ENCODE measurements around the gene CRB1. TPM values are rescaled to one million over a fixed set of nuclear protein-coding genes. Genes with fewer than 3 reads are reported as not detected.

The CRB1 gene
- total RNA-seq, 1 donor, result under 0.01 TPM

GRCh38 chr1:197439708-197440280 is 171.7 kb downstream of the CRB1 start:
- DNase-seq (ENCODE audit: low read depth), result no peak
- TF ChIP-seq CTCF (IDR thresholded peaks at IDR 0.05; ENCODE audit: insufficient read depth, low read depth, low read length), result no peak
- no peak overlapping the region for H3K4me3 ChIP-seq (ENCODE audit: low read depth, low read length)

- no peak overlapping the region for H3K4me3 ChIP-seq (ENCODE audit: low read depth, low read length)
- DNase-seq (ENCODE audit: low read depth), result no peak
- no peak for TF ChIP-seq CTCF (IDR thresholded peaks at IDR 0.05; ENCODE audit: insufficient read depth, low read depth, low read length)
Measured at GRCh38 chr1:197440715-197441114, 172.7 kb downstream of the CRB1 start.

- no peak for TF ChIP-seq CTCF (IDR thresholded peaks at IDR 0.05; ENCODE audit: insufficient read depth, low read depth, low read length)
- H3K4me3 ChIP-seq (ENCODE audit: low read depth, low read length), result no peak overlapping the region
- DNase-seq (ENCODE audit: low read depth), result peak; percentile 24
Measured at GRCh38 chr1:197441999-197442414, 174.0 kb downstream of the CRB1 start.

GRCh38 chr1:197444755-197445154 is 176.7 kb downstream of the CRB1 start:
- H3K4me3 ChIP-seq (ENCODE audit: low read depth, low read length), result no peak overlapping the region
- TF ChIP-seq CTCF (IDR thresholded peaks at IDR 0.05; ENCODE audit: insufficient read depth, low read depth, low read length), result no peak
- no peak for DNase-seq (ENCODE audit: low read depth)

- no peak overlapping the region for H3K4me3 ChIP-seq (ENCODE audit: low read depth, low read length)
- no peak for DNase-seq (ENCODE audit: low read depth)
- TF ChIP-seq CTCF (IDR thresholded peaks at IDR 0.05; ENCODE audit: insufficient read depth, low read depth, low read length), result no peak
Measured at GRCh38 chr1:197448121-197448779, 180.2 kb downstream of the CRB1 start.

GRCh38 chr1:197451381-197451780 is 183.3 kb downstream of the CRB1 start:
- peak; percentile 5 for DNase-seq (ENCODE audit: low read depth)
- no peak overlapping the region for H3K4me3 ChIP-seq (ENCODE audit: low read depth, low read length)
- TF ChIP-seq CTCF (IDR thresholded peaks at IDR 0.05; ENCODE audit: insufficient read depth, low read depth, low read length), result no peak
